PC-3 (cell line): Measurements from ENCODE around the gene ADAMTS17. TPM values are rescaled to one million over a fixed set of nuclear protein-coding genes. Genes with fewer than 3 reads are reported as not detected.

ENCODE experiments used
- ATAC-seq: fragments of 200-7000 bp; cut with Tn5 transposase; 2 replicates; pipeline ENCODE4 v1.9.1; 2020; ENCODE audit warnings: mild to moderate bottlenecking, moderate library complexity
- BruUV-seq: library from RNA; stranded (reverse); fragments of 400-500 nt; replicated peaks from 2 replicates; lab custom pipeline; 2021; lab: Mats Ljungman, UMichigan
- CTCF ChIA-PET: fragments of 300-600 bp; sonication (Branson Sonifier 250); formaldehyde crosslinking; loops from one replicate; lab custom pipeline; 2022; ENCODE audit warnings: antibody characterized with exemption; lab: Charles Lee
- POLR2A ChIA-PET: fragments of 300-600 bp; sonication (Branson Sonifier 250); formaldehyde crosslinking; loops from one replicate; lab custom pipeline; 2022; ENCODE audit warnings: antibody characterized with exemption; ENCODE audit not compliant: unreplicated experiment; lab: Charles Lee
- DNase-seq: peaks from one replicate; pipeline ENCODE4 v3.0.0-alpha.2; 2015
- H2AFZ ChIP-seq: fragments of 300-600 bp; sonication (generic); 2 replicates; pipeline ENCODE4 v1.6.0; 2016; ENCODE audit warnings: antibody characterized with exemption, low read length
- H3F3A ChIP-seq: fragments of 300-600 bp; sonication (generic); one replicate; pipeline ENCODE4 v1.6.0; 2017; ENCODE audit warnings: antibody characterized with exemption, low read length, control low read depth, mild to moderate bottlenecking; ENCODE audit not compliant: unreplicated experiment
- H3K27ac ChIP-seq: fragments of 300-600 bp; sonication (generic); 2 replicates; pipeline ENCODE4 v1.5.1; 2016; ENCODE audit warnings: mild to moderate bottlenecking, low read length
- H3K27me3 ChIP-seq: fragments of 300-600 bp; sonication (generic); 2 replicates; pipeline ENCODE4 v1.6.1; 2016; ENCODE audit warnings: low read length, mixed read lengths
- H3K36me3 ChIP-seq: fragments of 300-600 bp; sonication (generic); 2 replicates; pipeline ENCODE4 v1.6.1; 2016; ENCODE audit warnings: low read depth, mixed run types, low read length, mixed read lengths
- H3K4me1 ChIP-seq: fragments of 300-600 bp; sonication (generic); 2 replicates; pipeline ENCODE4 v1.5.1; 2016; ENCODE audit warnings: low read length; ENCODE audit not compliant: insufficient read depth
- H3K4me2 ChIP-seq: fragments of 300-600 bp; sonication (generic); 2 replicates; pipeline ENCODE4 v1.6.0; 2016; ENCODE audit warnings: low read length
- H3K4me3 ChIP-seq: fragments of 300-600 bp; sonication (generic); 2 replicates; pipeline ENCODE4 v1.5.1; 2016; ENCODE audit warnings: mild to moderate bottlenecking, low read length, mixed read lengths
- H3K79me2 ChIP-seq: fragments of 300-600 bp; sonication (generic); 2 replicates; pipeline ENCODE4 v1.6.1; 2017; ENCODE audit warnings: low read length, mixed read lengths
- H3K9ac ChIP-seq: fragments of 300-600 bp; sonication (generic); 2 replicates; pipeline ENCODE4 v1.6.0; 2016; ENCODE audit warnings: mild to moderate bottlenecking, low read length
- H3K9me2 ChIP-seq: fragments of 300-600 bp; sonication (generic); replicated peaks from 2 replicates; pipeline ENCODE4 v1.6.1; 2016; ENCODE audit warnings: mixed run types, low read length, mixed read lengths
- H3K9me3 ChIP-seq: fragments of 300-600 bp; sonication (generic); 2 replicates; pipeline ENCODE4 v1.6.1; 2016; ENCODE audit warnings: low read length, mixed read lengths
- H4K20me1 ChIP-seq: fragments of 300-600 bp; sonication (generic); 2 replicates; pipeline ENCODE4 v1.6.1; 2016; ENCODE audit warnings: low read length, mixed read lengths
- CTCF ChIP-seq: fragments of 300-600 bp; sonication (generic); conservative IDR thresholded peaks from 2 replicates; pipeline ENCODE4 v1.5.1; 2017; ENCODE audit warnings: antibody characterized with exemption, low read depth, mild to moderate bottlenecking, low read length
- EZH2 ChIP-seq: fragments of 300-600 bp; sonication (generic); IDR thresholded peaks from one replicate; pipeline ENCODE4 v1.6.1; 2017; ENCODE audit warnings: antibody characterized with exemption, mild to moderate bottlenecking, low read length; ENCODE audit not compliant: unreplicated experiment
- EZH2phosphoT487 ChIP-seq: fragments of 300-600 bp; sonication (generic); IDR thresholded peaks from 2 replicates; pipeline ENCODE4 v1.6.1; 2018; ENCODE audit warnings: mild to moderate bottlenecking, antibody characterized with exemption, low read length, borderline replicate concordance
- intact Hi-C: fragments of 100-400 bp; cut with micrococcal nuclease; formaldehyde crosslinking; loops from 2 replicates; pipeline ENCODE4 v1.9.0; 2023
- total RNA-seq: library from RNA; depleted of rRNA; stranded (reverse); fragments of >200 nt; gene quantifications from 2 replicates; pipeline ENCODE4 v1.2.3, GENCODE V29; 2014

ADAMTS17 gene
- total RNA-seq, 1 experiment from 2014 or later, result 6.9 TPM

- Histone ChIP-seq H3K27ac (peak overlapping the region; percentile 74), H3F3A (no peaks in the 10 kb centered on the region), H3K27me3 (no peaks in the 10 kb centered on the region), H3K4me3 (peak overlapping the region; percentile 10; the same call in 1 of the 2 replicates), H3K36me3 (no peaks in the 10 kb centered on the region), H3K4me1 (peaks cover 23% of the 10 kb centered on the region), H3K9me2 (no peaks in the 10 kb centered on the region), H3K79me2 (no peaks in the 10 kb centered on the region), H4K20me1 (no peaks in the 10 kb centered on the region), H3K9me3 (no peaks in the 10 kb centered on the region), H2AFZ (no peak overlapping the region), H3K9ac (no peak overlapping the region), H3K4me2 (peak overlapping the region; percentile 61)
- TSS peak; percentile 46 for BruUV-seq
- CTCF ChIA-PET, result no interaction called here
- peak; percentile 77 for DNase-seq
- intact Hi-C loops, result loop anchor here (2.0 kb wide), 2 partner anchors 30 to 84 kb away; no protein-coding TSS in a partner anchor
- TF ChIP-seq EZH2phosphoT487, result no peak
- no peak for TF ChIP-seq EZH2
- no peak for TF ChIP-seq CTCF
- ATAC-seq, result peak; percentile 90
- POLR2A ChIA-PET, result interaction anchor here (0.6 kb wide), 1 partner anchor 25 kb away, joined by 3 read pairs; no protein-coding TSS in a partner anchor
Observed at GRCh38 chr15:99958426-99959097, 383.2 kb downstream of the ADAMTS17 start.

GRCh38 chr15:99957642-99958013 lies 384.1 kb downstream of the ADAMTS17 start:
- no TSS peak for BruUV-seq
- intact Hi-C loops, result loop anchor here (2.0 kb wide), 2 partner anchors 29 to 85 kb away; no protein-coding TSS in a partner anchor
- no peaks in the 10 kb centered on the region for H3K9me3 ChIP-seq

More at GRCh38 chr15:99957642-99958013, 384.1 kb downstream of the ADAMTS17 start:
- no peaks in the 10 kb centered on the region for H3K9me2 ChIP-seq
- no peaks in the 10 kb centered on the region for H3K79me2 ChIP-seq
- no peak overlapping the region for H3K9ac ChIP-seq
- ChIA-PET POLR2A (no interaction called here), CTCF (no interaction called here)
- ATAC-seq, result no peak
- no peaks in the 10 kb centered on the region for H4K20me1 ChIP-seq
- no peak overlapping the region for H3K4me2 ChIP-seq
- no peak overlapping the region for H3K4me3 ChIP-seq
- peaks cover 21% of the 10 kb centered on the region for H3K4me1 ChIP-seq
- no peak overlapping the region for H3K27ac ChIP-seq
- H3F3A ChIP-seq, result no peaks in the 10 kb centered on the region
- H2AFZ ChIP-seq, result no peak overlapping the region
- no peak for DNase-seq
- no peaks in the 10 kb centered on the region for H3K27me3 ChIP-seq
- no peaks in the 10 kb centered on the region for H3K36me3 ChIP-seq
- TF ChIP-seq CTCF (no peak), EZH2 (no peak)
